NOMO-1 (cell line): ENCODE results near the gene RELA.

Experiments used
- DNase-seq, 2 experiments: peaks; one replicate each; lab custom pipeline; 2025; ENCODE audit not compliant: unreplicated experiment in 2 of 2; lab: John Stamatoyannopoulos, UW

Gene RELA

GRCh38 chr11:65615229-65615949 is 47.3 kb downstream of the RELA start, which contains the start of gene PCNX3:
TSS of gene PCNX3 (plus strand) at chr11:65615776. CDS start at chr11:65616312, 536 bp downstream.
- peak; percentile 100 for DNase-seq

- no peak for DNase-seq
These were observed 49.4 kb downstream of the RELA start for GRCh38 chr11:65613091-65613928.

- no peak for DNase-seq
These were observed 50.0 kb downstream of the RELA start for GRCh38 chr11:65612691-65613090.

- no peak for DNase-seq
These were observed 50.7 kb downstream of the RELA start for GRCh38 chr11:65611758-65612603.

- DNase-seq: peak; percentile 72
These were observed 51.5 kb downstream of the RELA start for GRCh38 chr11:65611028-65611757.

- DNase-seq: no peak
These were observed 52.3 kb downstream of the RELA start for GRCh38 chr11:65610404-65610803.

GRCh38 chr11:65609665-65610064 is 53.1 kb downstream of the RELA start:
- DNase-seq: no peak

GRCh38 chr11:65609229-65609628 is 53.5 kb downstream of the RELA start:
- DNase-seq: no peak

GRCh38 chr11:65607614-65608426 is 54.9 kb downstream of the RELA start:
- DNase-seq: no peak

GRCh38 chr11:65606876-65607613 is 55.7 kb downstream of the RELA start:
- no peak for DNase-seq

- no peak for DNase-seq
These were observed 58.5 kb downstream of the RELA start for GRCh38 chr11:65604258-65604657.
